IPS-11a (cell line): ENCODE results near the gene RIN3.

Experiments used
- H3K4me3 ChIP-seq: one replicate; pipeline ENCODE4 v1.5.1; 2013; ENCODE audit warnings: low read depth, low read length, control low read depth

RIN3 gene

GRCh38 chr14:92644970-92645515, 131.5 kb downstream of the RIN3 start:
- no peak overlapping the region for H3K4me3 ChIP-seq

DNA sequence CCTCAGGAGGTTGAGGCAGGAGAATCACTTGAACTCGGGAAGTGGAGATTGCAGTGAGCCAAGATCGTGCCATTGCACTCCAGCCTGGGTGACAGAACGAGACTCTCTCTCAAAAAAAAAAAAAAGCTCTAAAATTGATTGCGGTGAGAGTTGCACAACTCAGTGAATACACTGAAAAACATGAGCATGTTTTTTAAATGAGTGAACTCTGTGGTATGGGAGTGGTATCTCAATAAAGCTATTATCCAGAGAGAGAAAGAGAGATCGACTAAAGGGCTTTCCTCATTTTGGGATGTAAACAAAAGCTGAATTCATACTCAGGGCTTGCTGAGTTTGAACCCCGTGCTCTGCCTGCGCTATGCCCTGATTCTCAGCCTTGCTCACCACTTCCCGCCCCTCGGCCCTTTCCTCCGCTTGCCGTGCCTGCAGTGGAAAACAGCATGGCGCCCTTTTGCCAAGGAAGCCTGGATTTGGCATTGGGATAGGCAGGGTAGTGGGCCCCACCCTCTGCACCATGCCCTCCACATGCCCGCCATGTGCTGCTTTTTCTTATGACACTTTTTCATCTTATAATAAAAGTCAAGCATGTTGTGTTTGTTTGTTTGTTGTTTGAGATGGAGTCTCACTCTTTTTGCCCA, 132.4 kb downstream of the RIN3 start:
- no peak overlapping the region for H3K4me3 ChIP-seq

GRCh38 chr14:92646952-92647796, 133.6 kb downstream of the RIN3 start:
- no peak overlapping the region for H3K4me3 ChIP-seq

DNA sequence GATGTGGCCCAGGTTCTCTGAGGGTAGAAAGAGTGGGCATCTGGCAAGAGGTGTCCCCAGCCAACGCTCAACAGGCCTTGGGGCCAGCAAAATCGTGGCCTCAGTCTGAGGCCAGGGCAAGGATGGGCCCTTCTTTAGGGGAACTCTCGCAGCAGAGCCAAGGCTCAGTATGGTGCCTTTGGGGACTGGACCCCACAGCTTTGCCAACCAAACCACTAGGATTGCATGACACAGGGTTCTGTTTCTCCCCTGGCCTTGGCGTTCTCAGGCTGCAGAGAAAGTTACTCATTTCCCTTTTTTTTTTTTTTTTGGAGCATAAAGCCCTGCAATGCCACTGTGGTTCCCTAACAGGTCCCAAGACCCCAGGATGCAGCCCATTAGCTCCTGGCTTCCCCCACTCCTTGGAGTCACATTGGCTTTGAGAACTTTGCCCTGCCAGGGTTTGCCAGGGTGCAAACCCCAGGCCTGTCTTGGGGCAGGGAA, 134.3 kb downstream of the RIN3 start:
- no peak overlapping the region for H3K4me3 ChIP-seq

DNA sequence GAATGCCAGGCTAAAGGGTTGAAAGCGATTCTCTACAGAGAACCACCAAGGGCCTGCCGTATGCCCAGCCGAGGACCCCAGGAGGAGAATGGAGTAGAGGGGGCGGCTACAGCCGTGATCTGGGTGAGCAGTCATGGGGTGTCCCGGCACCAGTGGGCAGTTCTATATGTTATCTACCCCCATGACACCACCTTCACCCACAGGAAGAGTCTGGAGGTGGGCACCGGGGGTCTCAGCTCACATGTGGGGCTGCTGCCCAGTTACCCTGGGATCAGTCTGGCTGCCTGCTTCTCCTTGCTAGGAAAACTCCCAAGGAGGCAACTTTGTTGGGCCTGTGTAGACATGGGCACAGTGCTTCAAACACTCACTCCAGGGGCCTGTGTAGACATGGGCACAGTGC, 135.5 kb downstream of the RIN3 start:
- H3K4me3 ChIP-seq = no peak overlapping the region

DNA sequence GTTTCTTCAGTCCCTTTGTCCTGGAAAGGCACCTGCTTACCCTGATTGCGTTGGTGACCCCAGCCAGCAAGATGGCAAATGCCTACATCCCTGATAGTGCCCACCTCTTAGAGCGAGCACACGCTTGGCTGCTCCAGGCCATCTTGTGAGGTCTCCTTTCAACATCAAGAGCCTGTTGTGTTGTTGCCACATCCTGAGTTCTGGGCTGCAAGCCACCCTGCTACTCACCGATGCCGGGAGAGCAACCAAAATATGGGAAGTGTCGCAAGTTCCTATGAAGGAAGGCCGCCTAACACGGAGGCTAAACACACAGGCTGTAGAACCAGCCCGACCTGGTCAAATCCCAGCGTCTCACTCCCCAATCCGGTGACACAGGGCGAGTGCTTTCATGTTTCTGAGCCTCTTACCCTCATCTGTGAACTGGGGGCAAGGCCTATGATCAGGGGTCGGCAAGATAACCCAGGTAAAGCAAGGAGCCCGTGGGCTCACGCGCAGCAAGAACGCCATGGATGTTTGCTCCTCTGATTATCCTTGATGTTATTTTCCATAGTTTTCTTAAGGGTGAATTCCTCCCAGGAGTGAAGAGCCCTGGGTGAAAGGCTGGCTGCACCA, 136.5 kb downstream of the RIN3 start:
- no peak overlapping the region for H3K4me3 ChIP-seq

- H3K4me3 ChIP-seq = no peak overlapping the region
These were observed 137.1 kb downstream of the RIN3 start for GRCh38 chr14:92650581-92651105.

DNA sequence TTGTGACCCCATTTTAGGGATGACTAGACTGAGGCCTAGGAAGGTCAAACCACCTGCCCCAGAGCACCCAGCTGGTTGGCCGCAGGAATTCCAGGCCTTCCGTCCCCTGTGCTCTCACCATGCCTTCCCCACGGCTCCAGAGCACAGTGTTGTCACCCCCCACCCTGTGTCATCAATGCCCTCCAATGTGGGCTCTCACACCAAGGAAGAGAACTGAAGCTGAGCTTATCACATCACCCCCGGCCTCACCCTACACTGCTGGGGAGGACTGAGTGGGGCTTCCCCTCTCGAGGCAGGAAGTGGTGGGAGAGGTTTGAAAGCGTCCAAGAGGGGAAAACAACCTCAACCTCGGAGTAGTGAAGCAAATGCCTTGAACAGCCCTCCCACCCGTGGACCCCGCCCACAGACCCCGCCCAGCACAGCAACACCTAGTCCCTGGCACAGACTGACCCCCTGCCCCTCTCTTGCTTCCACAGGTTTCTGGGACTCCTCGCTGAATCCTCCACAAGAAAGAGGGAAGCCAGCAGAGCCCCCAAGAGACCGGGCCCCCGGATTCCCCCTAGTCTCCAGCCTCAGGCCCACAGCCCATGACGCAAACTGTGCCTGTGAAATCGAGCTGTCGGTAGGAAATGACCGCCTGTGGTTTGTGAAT, 137.7 kb downstream of the RIN3 start:
- no peak overlapping the region for H3K4me3 ChIP-seq

GRCh38 chr14:92651758-92652406, 138.3 kb downstream of the RIN3 start:
- no peak overlapping the region for H3K4me3 ChIP-seq

DNA sequence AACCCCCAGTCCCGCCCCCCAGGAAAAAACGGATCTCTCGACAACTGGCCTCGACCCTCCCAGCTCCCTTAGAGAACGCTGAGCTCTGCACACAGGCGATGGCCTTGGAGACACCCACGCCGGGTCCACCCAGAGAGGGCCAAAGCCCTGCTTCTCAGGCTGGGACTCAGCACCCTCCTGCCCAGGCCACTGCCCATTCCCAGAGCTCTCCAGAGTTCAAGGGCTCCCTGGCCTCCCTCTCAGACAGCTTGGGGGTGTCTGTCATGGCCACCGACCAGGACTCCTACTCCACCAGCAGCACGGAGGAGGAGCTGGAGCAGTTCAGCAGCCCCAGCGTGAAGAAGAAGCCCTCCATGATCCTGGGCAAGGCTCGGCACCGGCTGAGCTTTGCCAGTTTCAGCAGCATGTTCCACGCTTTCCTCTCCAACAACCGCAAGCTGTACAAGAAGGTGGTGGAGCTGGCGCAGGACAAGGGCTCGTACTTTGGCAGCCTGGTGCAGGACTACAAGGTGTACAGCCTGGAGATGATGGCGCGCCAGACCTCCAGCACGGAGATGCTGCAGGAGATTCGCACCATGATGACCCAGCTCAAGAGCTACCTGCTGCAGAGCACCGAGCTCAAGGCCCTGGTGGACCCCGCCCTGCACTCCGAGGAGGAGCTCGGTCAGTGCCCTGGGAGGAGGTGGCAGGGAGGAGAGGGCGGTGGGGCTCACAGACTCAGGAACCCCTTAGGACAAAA, 139.0 kb downstream of the RIN3 start:
- no peak overlapping the region for H3K4me3 ChIP-seq

GRCh38 chr14:92653162-92653651, 139.6 kb downstream of the RIN3 start:
- H3K4me3 ChIP-seq = no peak overlapping the region

DNA sequence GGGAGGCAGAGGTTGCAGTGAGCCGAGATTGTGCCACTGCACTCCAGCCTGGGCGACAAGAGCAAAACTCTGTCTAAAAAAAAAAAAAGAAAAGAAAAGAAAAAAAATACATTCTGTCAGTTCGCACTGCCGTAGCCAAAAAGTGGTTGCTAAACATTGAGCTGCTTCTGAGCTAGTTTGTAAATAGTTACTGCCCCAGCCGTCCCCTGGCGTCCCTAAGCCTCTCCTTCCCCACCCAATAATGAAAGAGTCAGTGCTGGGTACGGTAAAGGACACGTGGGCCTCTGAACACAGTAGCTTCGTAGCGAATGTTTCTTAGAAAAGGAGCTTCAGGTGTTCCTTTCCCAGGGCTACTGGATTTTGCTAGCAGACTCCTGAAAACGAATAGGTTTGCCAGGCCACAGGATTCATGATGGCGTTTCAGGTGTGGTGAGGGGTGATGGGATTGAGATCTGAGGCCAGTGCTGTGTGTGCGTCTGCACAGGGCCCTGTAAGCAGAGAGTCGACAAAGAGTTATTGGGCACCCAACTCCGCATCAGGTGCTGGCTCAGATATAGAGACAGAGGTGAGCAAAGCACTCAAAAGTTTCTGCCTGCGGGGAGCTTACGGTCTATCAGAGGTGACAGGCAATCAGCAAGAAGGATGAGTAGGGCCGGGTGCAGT, 140.8 kb downstream of the RIN3 start:
- H3K4me3 ChIP-seq = no peak overlapping the region

GRCh38 chr14:92655419-92656201, 142.0 kb downstream of the RIN3 start:
- H3K4me3 ChIP-seq = no peak overlapping the region

GRCh38 chr14:92656306-92657081, 142.9 kb downstream of the RIN3 start:
- no peak overlapping the region for H3K4me3 ChIP-seq

- H3K4me3 ChIP-seq = no peak overlapping the region
These were observed 144.0 kb downstream of the RIN3 start for GRCh38 chr14:92657457-92658142.

- no peak overlapping the region for H3K4me3 ChIP-seq
These were observed 144.6 kb downstream of the RIN3 start for GRCh38 chr14:92658160-92658559.

- H3K4me3 ChIP-seq = no peak overlapping the region
These were observed 145.1 kb downstream of the RIN3 start for GRCh38 chr14:92658684-92659083.
